Tibial nerve (tissue), 3 donors: ENCODE measurements around the gene YPEL2.
"Not testable (repeated sequence)": the region's sequence is repeated elsewhere in the genome, so short reads cannot be mapped to it uniquely, and the experiment has no call there.

Experiments used
- POLR2A ChIP-seq, 2 donors: fragments of 450-650 bp; IDR thresholded peaks; one replicate each; pipeline ENCODE4 v1.6.1; 2017; ENCODE audit warnings: antibody characterized with exemption in 2 of 2, mild to moderate bottlenecking in 2 of 2, moderate library complexity in 2 of 2
- TF ChIP-seq, protein P1 (sequence below), 5 experiments: fragments of 200-600 bp in 3 of 5; fragments of 450-650 bp in 2 of 5; sonication (generic) in 3 of 5; IDR thresholded peaks; one replicate each; pipeline ENCODE4 v1.5.1; 2016 to 2019; ENCODE audit warnings: antibody characterized with exemption in 5 of 5, mild to moderate bottlenecking in 3 of 5, moderate library complexity in 2 of 5

DNA sequence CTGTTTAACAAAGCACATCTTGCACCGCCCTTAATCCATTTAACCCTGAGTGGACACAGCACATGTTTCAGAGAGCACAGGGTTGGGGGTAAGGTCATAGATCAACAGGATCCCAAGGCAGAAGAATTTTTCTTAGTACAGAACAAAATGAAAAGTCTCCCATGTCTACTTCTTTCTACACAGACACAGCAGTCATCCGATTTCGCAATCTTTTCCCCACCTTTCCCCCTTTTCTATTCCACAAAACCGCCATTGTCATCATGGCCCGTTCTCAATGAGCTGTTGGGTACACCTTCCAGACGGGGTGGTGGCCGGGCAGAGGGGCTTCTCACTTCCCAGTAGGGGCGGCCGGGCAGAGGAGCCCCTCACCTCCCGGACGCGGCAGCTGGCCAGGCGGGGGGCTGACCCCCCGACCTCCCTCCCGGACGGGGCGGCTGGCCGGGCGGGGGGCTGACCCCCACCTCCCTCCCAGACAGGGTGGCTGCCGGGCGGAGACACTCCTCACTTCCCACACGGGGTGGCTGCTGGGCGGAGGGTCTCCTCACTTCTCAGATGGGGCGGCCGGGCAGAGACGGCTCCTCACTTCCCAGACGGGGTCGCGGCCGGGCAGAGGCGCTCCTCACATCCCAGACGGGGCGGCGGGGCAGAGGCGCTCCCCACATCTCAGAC is 62.4 kb downstream of the YPEL2 start:
- TF ChIP-seq, protein P1, sequence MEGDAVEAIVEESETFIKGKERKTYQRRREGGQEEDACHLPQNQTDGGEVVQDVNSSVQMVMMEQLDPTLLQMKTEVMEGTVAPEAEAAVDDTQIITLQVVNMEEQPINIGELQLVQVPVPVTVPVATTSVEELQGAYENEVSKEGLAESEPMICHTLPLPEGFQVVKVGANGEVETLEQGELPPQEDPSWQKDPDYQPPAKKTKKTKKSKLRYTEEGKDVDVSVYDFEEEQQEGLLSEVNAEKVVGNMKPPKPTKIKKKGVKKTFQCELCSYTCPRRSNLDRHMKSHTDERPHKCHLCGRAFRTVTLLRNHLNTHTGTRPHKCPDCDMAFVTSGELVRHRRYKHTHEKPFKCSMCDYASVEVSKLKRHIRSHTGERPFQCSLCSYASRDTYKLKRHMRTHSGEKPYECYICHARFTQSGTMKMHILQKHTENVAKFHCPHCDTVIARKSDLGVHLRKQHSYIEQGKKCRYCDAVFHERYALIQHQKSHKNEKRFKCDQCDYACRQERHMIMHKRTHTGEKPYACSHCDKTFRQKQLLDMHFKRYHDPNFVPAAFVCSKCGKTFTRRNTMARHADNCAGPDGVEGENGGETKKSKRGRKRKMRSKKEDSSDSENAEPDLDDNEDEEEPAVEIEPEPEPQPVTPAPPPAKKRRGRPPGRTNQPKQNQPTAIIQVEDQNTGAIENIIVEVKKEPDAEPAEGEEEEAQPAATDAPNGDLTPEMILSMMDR (IDR thresholded peaks at IDR 0.05), result not testable (repeated sequence)
- not testable (repeated sequence) for TF ChIP-seq POLR2A (IDR thresholded peaks at IDR 0.05)
